Kasumi-1 (cell line): ENCODE data around the gene TMEM128.
"Not testable (repeated sequence)": the region's sequence is repeated elsewhere in the genome, so short reads cannot be mapped to it uniquely, and the experiment has no call there.

Experiments used
- DNase-seq, 2 experiments: peaks; one replicate each; lab custom pipeline; 2025; lab: John Stamatoyannopoulos, UW

TMEM128 gene

GRCh38 chr4:4256799-4257198 lies 8.8 kb upstream of the TMEM128 start:
- no peak for DNase-seq

GRCh38 chr4:4254666-4255065 lies 6.6 kb upstream of the TMEM128 start:
- no peak for DNase-seq

DNA sequence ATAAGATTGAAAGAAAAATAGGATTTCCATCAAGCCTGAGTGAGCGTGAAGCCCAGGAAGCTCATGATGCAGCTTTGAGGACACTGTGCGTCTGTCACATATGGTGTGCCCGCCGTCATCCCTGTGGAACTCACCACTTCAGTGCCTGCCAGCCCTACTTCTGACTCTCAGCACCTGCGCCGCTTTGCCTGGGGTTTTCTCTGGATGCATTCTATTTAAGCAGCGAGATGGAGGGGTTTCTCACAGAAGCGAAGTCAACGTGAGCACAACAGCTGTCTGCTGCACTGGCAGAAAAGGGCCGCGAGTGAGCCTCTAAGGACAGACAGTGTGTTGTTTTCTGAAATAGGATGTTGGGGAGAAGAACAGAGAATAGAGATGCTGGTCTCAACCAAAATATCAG lies 6.2 kb upstream of the TMEM128 start:
- no peak for DNase-seq

DNA sequence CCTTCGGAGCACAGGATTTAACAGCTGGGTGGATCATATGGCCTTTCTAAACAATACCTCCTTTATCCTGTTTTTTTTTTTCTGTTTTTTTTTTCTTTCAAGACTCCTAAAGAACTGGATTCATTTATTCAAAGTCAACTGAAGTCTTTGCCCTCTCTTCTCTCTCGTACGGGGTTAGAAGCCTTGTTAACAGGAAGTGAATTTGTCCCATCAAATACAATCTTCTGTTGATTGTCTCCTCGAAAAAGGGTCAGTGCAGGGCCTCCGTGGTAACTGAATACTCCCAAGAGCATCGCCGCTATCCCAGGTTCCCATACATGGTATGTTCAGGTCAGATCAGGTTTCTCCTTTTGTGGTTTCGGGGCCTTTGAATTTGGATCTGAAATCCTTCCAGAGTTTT lies 1.8 kb upstream of the TMEM128 start:
- DNase-seq: no peak

GRCh38 chr4:4249342-4249741 lies 1.3 kb upstream of the TMEM128 start:
- DNase-seq: not testable (repeated sequence)

- DNase-seq: no peak
These were observed 821 bp upstream of the TMEM128 start for GRCh38 chr4:4248885-4249203.

- DNase-seq: peak; percentile 45 to 47
These were observed 361 bp downstream of the TMEM128 start for GRCh38 chr4:4247696-4248028.

GRCh38 chr4:4245172-4245571 lies 2.9 kb downstream of the TMEM128 start:
- DNase-seq: no peak

DNA sequence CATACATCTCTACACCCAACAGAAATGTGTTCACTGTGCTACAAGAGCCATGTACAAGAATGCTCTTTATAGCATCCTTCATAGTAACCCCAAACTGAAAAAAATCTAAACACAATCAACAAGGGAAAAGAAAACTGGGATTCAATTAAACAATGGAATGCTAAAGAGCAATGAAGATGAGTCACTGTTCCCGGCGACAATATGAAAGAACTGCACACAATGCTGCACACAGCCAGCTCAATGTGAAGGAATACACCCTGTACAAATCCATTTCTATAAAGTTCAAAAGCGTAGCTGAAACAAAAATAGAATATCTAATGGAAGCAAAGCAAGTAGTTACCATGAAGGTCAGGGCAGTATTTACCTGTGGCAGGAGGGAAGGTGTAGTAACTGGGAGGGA lies 8.5 kb downstream of the TMEM128 start:
- DNase-seq: not testable (repeated sequence)

- no peak for DNase-seq
These were observed 14.4 kb downstream of the TMEM128 start for GRCh38 chr4:4233610-4234009.

GRCh38 chr4:4228356-4228668 lies 19.7 kb downstream of the TMEM128 start:
- DNase-seq: no peak

DNA sequence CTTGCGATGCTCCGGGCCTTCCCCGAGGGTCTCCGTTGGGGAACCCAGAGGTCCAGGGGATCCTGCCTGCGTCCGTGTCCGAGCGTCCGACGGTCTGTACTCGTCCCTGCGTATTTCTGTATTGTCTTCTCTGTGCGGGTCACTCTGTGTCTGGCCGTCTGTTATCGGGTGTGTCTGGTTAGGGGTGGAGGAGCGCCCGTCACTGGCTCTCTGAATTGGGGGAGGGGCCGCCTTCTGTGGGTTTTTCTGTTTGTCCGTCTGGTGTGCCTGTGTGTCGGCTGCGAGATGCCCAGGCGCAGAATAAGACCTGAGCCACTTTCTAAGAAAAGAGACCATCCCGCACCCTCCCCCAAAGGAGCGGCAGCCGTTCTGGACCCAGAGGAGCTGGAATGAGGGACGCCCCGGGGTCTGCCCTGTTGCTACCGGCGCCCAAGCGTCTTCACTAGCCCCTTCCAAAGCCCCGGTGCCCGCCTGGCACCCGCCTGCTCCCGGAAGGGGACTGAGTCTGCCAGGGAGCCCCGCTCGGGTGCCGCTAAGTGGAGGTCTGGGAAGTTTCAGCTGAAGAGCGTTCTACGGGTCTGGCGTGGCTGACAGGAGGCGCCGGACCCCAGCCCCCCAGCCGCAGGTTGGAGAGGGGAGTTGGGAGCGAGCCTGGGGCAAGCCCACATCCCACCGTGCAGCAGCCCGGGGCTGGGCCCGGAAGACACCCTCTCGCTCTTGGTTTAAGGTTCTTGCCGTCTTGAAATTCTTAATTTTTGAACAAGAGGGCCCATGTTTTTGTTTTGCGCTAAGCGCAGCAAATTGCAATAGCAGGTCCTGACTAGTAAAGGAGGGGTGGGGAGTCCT lies 20.3 kb downstream of the TMEM128 start:
- no peak for DNase-seq

GRCh38 chr4:4226606-4227438 lies 21.2 kb downstream of the TMEM128 start, which contains the start of gene OTOP1:
Gene OTOP1 (minus strand): TSS chr4:4226929. CDS start chr4:4226864, 65 bp downstream.
- DNase-seq: no peak

- no peak for DNase-seq
These were observed 22.0 kb downstream of the TMEM128 start for GRCh38 chr4:4225915-4226605.

DNA sequence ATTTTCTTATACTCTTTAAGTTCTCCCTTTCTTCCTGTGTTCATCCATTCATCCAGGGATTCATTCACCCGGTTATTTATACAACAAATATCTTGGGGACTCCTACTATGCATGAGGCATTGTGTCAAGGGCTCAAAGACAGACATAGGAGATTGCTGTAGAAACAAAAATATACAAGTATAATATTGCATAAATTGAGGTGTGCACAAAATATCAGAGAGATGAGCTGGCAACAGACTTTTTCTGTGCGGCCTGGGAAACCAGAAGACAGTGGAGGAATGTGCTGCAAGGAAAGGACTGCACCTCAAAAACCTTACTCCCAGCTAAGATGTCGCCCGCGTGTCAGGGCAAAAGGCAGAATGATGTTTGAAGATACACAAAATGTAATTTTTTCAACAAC lies 30.9 kb downstream of the TMEM128 start:
- DNase-seq: no peak

GRCh38 chr4:4216648-4217047 lies 31.4 kb downstream of the TMEM128 start:
- no peak for DNase-seq

DNA sequence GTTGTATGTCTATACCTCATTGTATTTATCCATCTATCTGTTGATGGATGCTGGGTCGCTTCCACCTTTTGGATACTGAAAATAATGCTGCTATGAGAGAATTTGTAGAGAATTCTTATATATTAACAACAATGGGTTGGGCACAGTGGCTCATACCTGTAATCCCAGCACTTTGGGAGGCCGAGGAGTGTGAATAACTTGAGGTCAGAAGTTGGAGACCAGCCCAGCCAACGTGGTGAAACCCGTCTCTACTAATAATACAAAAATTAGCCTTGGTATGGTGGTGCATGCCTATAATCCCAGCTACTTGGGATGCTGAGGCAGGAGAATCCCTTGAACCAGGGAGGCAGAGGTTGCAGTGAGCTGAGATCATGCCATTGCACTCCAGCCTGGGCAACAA lies 34.3 kb downstream of the TMEM128 start:
- not testable (repeated sequence) for DNase-seq

DNA sequence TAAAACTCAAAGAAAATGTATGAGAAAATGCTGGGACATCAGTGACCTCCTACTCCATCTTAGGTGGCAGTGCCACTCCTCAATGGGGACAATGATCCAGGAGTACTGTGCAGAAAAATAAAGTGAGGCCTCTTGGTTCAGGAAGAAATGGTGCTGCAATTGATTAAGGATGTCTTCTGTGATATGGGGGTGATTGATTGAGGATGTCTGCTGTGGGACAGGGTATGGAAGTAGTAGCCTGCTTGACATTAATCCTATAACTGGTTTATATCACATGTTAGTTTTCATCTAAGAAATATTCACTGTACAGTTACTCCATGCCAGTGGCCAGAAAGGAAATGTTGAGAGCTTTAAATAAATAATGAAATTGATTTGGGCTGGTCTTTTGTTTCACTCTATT lies 41.8 kb downstream of the TMEM128 start:
- no peak for DNase-seq

GRCh38 chr4:4204401-4204745 lies 43.6 kb downstream of the TMEM128 start:
- no peak for DNase-seq

DNA sequence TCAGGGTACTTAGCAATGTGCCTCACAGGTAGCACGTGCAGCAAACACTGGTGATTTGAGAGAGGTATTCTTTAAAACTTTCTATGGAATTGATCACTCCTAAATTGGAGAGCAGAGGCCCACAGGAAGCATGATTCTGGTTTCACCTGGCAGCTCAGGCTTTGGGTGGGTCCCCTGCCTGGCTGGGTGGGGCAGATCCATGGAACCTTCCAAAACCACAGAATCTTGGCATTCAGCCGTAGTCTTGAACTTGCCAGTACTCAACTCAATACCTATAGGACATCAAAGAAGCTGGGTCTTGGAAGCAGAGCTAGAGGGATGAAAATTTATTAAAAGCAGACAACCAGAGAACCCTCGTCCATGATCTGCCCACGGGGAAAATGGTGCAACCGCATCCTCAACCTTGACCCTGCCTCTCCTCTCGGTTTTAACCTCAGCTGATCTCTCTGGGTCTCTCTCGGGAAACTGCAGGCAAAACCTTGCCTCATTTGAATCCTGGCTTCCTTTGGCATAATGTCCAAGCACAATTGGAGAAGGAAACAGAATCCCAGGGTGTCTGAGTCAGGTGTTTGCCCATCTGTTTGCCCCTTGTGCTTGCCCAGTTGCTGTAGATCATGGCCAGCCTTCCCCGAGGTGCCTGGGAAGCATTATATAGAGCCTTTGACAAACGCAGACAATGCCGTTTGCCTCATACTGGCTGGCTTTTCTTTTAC lies 44.2 kb downstream of the TMEM128 start:
- no peak for DNase-seq

DNA sequence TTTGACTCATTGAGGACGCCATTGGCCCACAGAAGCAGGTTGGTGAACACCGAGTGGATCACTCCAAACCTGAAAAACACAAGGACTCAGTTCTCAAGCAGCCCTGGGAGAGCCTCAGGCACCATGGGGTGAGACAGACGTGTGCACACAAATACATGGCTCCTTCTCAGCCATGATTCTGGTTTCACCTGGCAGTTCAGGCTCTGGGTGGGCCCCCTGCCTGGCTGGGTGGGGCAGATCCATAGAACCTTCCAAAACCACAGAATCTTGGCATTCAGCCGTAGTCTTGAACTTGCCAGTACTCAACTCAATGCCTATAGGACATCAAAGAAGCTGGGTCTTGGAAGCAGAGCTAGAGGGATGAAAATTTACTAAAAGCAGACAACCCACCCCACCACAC lies 45.5 kb downstream of the TMEM128 start:
- no peak for DNase-seq

- no peak for DNase-seq
These were observed 47.4 kb downstream of the TMEM128 start for GRCh38 chr4:4200624-4201023.
